HCT116 (cell line): ENCODE results near the gene SSTR5. TPM values are rescaled to one million over a fixed set of nuclear protein-coding genes. Genes with fewer than 3 reads are reported as not detected.

Experiments used
- ATAC-seq: fragments of 200-7000 bp; cut with Tn5 transposase; 2 replicates; pipeline ENCODE4 v1.9.1; 2020; ENCODE audit warnings: mild to moderate bottlenecking, moderate library complexity
- BruUV-seq: library from RNA; stranded (reverse); fragments of 400-500 nt; replicated peaks from 2 replicates; lab custom pipeline; 2021; lab: Mats Ljungman, UMichigan
- CTCF ChIA-PET: fragments of 300-600 bp; sonication (Branson Sonifier 250); formaldehyde crosslinking; loops from one replicate; lab custom pipeline; 2021; ENCODE audit warnings: antibody characterized with exemption; lab: Charles Lee
- POLR2A ChIA-PET: fragments of 300-600, 350-600 bp; sonication (Branson Sonifier 250); formaldehyde crosslinking; loops from one replicate; lab custom pipeline; 2021; ENCODE audit warnings: antibody characterized with exemption; lab: Charles Lee
- RAD21 ChIA-PET, 2 experiments: fragments of 300-600 bp; sonication (Branson Sonifier 250); formaldehyde crosslinking; loops; one replicate each; lab custom pipeline; 2023; ENCODE audit warnings: low total read pairs in 2 of 2; ENCODE audit not compliant: uncharacterized antibody in 2 of 2, unreplicated experiment in 2 of 2, low non-redundant PET in 1 of 2; lab: Charles Lee
- DNase-seq: peaks from one replicate; pipeline ENCODE4 v3.0.0-alpha.2; 2010; ENCODE audit warnings: low read depth, low spot score
- H2AFZ ChIP-seq: fragments of 200-600 bp; shearing (Covaris generic), sonication (generic); 2 replicates; pipeline ENCODE4 v1.6.1; 2017; ENCODE audit warnings: low read depth, mixed run types, mixed read lengths, antibody characterized with exemption, low read length; ENCODE audit not compliant: poor library complexity, severe bottlenecking
- H3K27ac ChIP-seq: 2 replicates; pipeline ENCODE4 v1.5.1; 2012; ENCODE audit warnings: low read depth, low read length
- H3K27me3 ChIP-seq: fragments of 200-600 bp; sonication (generic); 2 replicates; pipeline ENCODE4 v1.6.1; 2016; ENCODE audit warnings: mixed run types, low read length, mixed read lengths; ENCODE audit not compliant: insufficient read depth
- H3K36me3 ChIP-seq, 2 experiments: fragments of 200-500 bp in 1 of 2; fragments of 200-600 bp in 1 of 2; sonication (Bioruptor generic) in 1 of 2; sonication (generic) in 1 of 2; 2 replicates each; pipeline versions ENCODE4 v1.5.1 to v1.6.1; 2014 to 2016; ENCODE audit warnings: low read length in 2 of 2, inconsistent platforms in 1 of 2, mixed read lengths in 1 of 2, mixed run types in 1 of 2; ENCODE audit not compliant: insufficient read depth in 2 of 2, control insufficient read depth in 1 of 2
- H3K4me1 ChIP-seq, 2 experiments: fragments of 200-600 bp in 1 of 2; sonication (generic) in 1 of 2; 2 replicates each; pipeline versions ENCODE4 v1.5.1 to v1.6.1; 2012 to 2017; ENCODE audit warnings: low read length in 2 of 2, inconsistent platforms in 1 of 2, mild to moderate bottlenecking in 1 of 2, mixed read lengths in 1 of 2, mixed run types in 1 of 2, moderate library complexity in 1 of 2; ENCODE audit not compliant: insufficient read depth in 2 of 2, control insufficient read depth in 1 of 2
- H3K4me2 ChIP-seq: fragments of 200-600 bp; sonication (generic); 2 replicates; pipeline ENCODE4 v1.6.1; 2017; ENCODE audit warnings: mixed run types, low read length, mixed read lengths
- H3K4me3 ChIP-seq, 2 experiments: fragments of 200-600 bp in 1 of 2; sonication (generic) in 1 of 2; replicated peaks in 1 of 2; 2 replicates each; pipeline ENCODE4 v1.5.1; 2011 to 2016; ENCODE audit warnings: low read length in 2 of 2, control low read depth in 1 of 2, low read depth in 1 of 2, mild to moderate bottlenecking in 1 of 2, mixed read lengths in 1 of 2, mixed run types in 1 of 2
- H3K79me2 ChIP-seq: fragments of 200-600 bp; sonication (generic); 2 replicates; pipeline ENCODE4 v1.6.1; 2017; ENCODE audit warnings: mild to moderate bottlenecking, mixed run types, low read length, moderate library complexity, mixed read lengths; ENCODE audit not compliant: insufficient read depth
- H3K9ac ChIP-seq: fragments of 200-600 bp; sonication (generic); 2 replicates; pipeline ENCODE4 v1.6.1; 2016; ENCODE audit warnings: low read length, mixed read lengths
- H3K9me2 ChIP-seq: fragments of 200-600 bp; sonication (generic), shearing (Covaris generic); 2 replicates; pipeline ENCODE4 v1.6.1; 2017; ENCODE audit warnings: mixed run types, mild to moderate bottlenecking, moderate library complexity; ENCODE audit not compliant: insufficient read depth
- H3K9me3 ChIP-seq, 2 experiments: fragments of 200-500 bp in 1 of 2; fragments of 200-600 bp in 1 of 2; sonication (Bioruptor generic) in 1 of 2; sonication (generic) in 1 of 2; 2 replicates each; pipeline ENCODE4 v1.6.1; 2014 to 2017; ENCODE audit warnings: low read length in 2 of 2, mixed read lengths in 2 of 2, inconsistent platforms in 1 of 2, low read depth in 1 of 2, mild to moderate bottlenecking in 1 of 2, mixed run types in 1 of 2, moderate library complexity in 1 of 2; ENCODE audit not compliant: control insufficient read depth in 1 of 2, insufficient read depth in 1 of 2
- H4K20me1 ChIP-seq: fragments of 200-600 bp; sonication (generic), shearing (Covaris generic); 2 replicates; pipeline ENCODE4 v1.6.1; 2017; ENCODE audit warnings: mixed run types, mild to moderate bottlenecking, moderate library complexity; ENCODE audit not compliant: insufficient read depth
- EZH2phosphoT487 ChIP-seq: fragments of 200-600 bp; IDR thresholded peaks from 2 replicates; pipeline ENCODE4 v1.6.1; 2018; ENCODE audit warnings: antibody characterized with exemption, borderline replicate concordance
- POLR2A ChIP-seq: IDR thresholded peaks from 2 replicates; pipeline ENCODE4 v1.7.0; 2011; ENCODE audit warnings: borderline replicate concordance; ENCODE audit not compliant: insufficient read depth, insufficient read length; ENCODE audit errors: extremely low read depth
- POLR2AphosphoS5 ChIP-seq: IDR thresholded peaks from 2 replicates; pipeline ENCODE4 v1.6.1; 2011; ENCODE audit warnings: mild to moderate bottlenecking, low read depth, low read length, moderate library complexity
- SP1 ChIP-seq: IDR thresholded peaks from 2 replicates; pipeline ENCODE4 v1.6.1; 2012; ENCODE audit warnings: low read depth
- TCF7L2 ChIP-seq: IDR thresholded peaks from 2 replicates; pipeline ENCODE4 v1.7.0; 2011; ENCODE audit warnings: borderline replicate concordance, inconsistent platforms; ENCODE audit not compliant: insufficient read depth, insufficient read length; ENCODE audit errors: extremely low read depth
- ZFX ChIP-seq: fragments of 450-650 bp; IDR thresholded peaks from 2 replicates; pipeline ENCODE4 v1.6.1; 2017
- intact Hi-C: fragments of 100-400 bp; cut with micrococcal nuclease; formaldehyde crosslinking; loops from 2 replicates; pipeline ENCODE4 v1.10.0; 2022
- total RNA-seq: library from RNA; stranded (reverse); gene quantifications from one replicate; pipeline ENCODE4 v1.2.1, GENCODE V29; 2021; ENCODE audit not compliant: unreplicated experiment

The SSTR5 gene
- total RNA-seq, 1 experiment from 2014 or later: 7.2 TPM

- ChIA-PET CTCF (interaction anchor here (1.0 to 1.6 kb wide), 4 partner anchors 12 to 36 kb away, joined by 4 to 5 read pairs (median 5); no protein-coding TSS in a partner anchor), POLR2A (interaction anchor here (1.6 kb wide), 1 partner anchor 34 kb away, joined by 4 read pairs; no protein-coding TSS in a partner anchor), RAD21 (interaction anchor here (0.9 to 1.3 kb wide), 4 partner anchors 11 to 34 kb away, joined by 3 to 6 read pairs (median 4); partner anchors contain the start of gene SSTR5 (in 1 of the 2))
- intact Hi-C loops: loop anchor here (2.0 kb wide), 1 partner anchor 34 kb away; no protein-coding TSS in a partner anchor
- peak overlapping the region; percentile 68 to 78 for H3K4me3 ChIP-seq
- peak overlapping the region; percentile 100 for H3K27ac ChIP-seq
- H3K79me2 ChIP-seq: peaks cover under 1% of the 10 kb centered on the region; the same call in 1 of the 2 replicates
- H3K4me2 ChIP-seq: peak overlapping the region; percentile 100
- H3K27me3 ChIP-seq: no peaks in the 10 kb centered on the region
- ATAC-seq: peak; percentile 38
- no peak overlapping the region for H2AFZ ChIP-seq
- no peak for DNase-seq
- no peaks in the 10 kb centered on the region; a peak in 1 of 4 replicates for H3K9me3 ChIP-seq
- peaks cover 0 to 1% of the 10 kb centered on the region in 2 experiments; a peak in 1 of 4 replicates for H3K36me3 ChIP-seq
- H3K9me2 ChIP-seq: no peaks in the 10 kb centered on the region
- peaks cover 61 to 91% of the 10 kb centered on the region in 2 experiments for H3K4me1 ChIP-seq
- peak overlapping the region; percentile 98 for H3K9ac ChIP-seq
- no peaks in the 10 kb centered on the region for H4K20me1 ChIP-seq
- BruUV-seq: no TSS peak
- TF ChIP-seq SP1: no peak
- TF ChIP-seq POLR2A: peak; percentile 78
- TF ChIP-seq TCF7L2: peak; percentile 38
- peak; percentile 59 for TF ChIP-seq POLR2AphosphoS5
- peak; percentile 27; the same call in 1 of the 2 replicates for TF ChIP-seq ZFX
- no peak for TF ChIP-seq EZH2phosphoT487
Measured at GRCh38 chr16:1090620-1091587, 18.4 kb downstream of the SSTR5 start.
